H1 (cell line): Measurements from ENCODE around the gene USP37. TPM values are rescaled to one million over a fixed set of nuclear protein-coding genes. Genes with fewer than 3 reads are reported as not detected.

Experiments used
- CTCF ChIA-PET: fragments of 300-600 bp; sonication (Branson Sonifier 250); formaldehyde crosslinking; loops from one replicate; lab custom pipeline; 2021; ENCODE audit not compliant: partially characterized antibody; lab: Charles Lee
- POLR2A ChIA-PET: fragments of 300-600 bp; sonication (Branson Sonifier 250); formaldehyde crosslinking; loops from one replicate; lab custom pipeline; 2021; ENCODE audit warnings: inconsistent platforms; ENCODE audit not compliant: partially characterized antibody; lab: Charles Lee
- DNase-seq, 2 experiments: peaks; one replicate each; pipeline versions ENCODE4 v3.0.0 to v3.0.0-alpha.2; 2010 to 2022; ENCODE audit warnings: low spot score in 2 of 2, low read depth in 1 of 2, mixed read lengths in 1 of 2
- FAIRE-seq: peaks from 2 replicates; lab custom pipeline; 2011; peaks lifted over from hg19 to GRCh38; lab: Jason Lieb, UNC
- H2AFZ ChIP-seq: 2 replicates; pipeline ENCODE4 v1.8.1; 2012; ENCODE audit warnings: low read length, inconsistent platforms
- H2AK5ac ChIP-seq: 2 replicates; pipeline ENCODE4 v1.6.1; 2013; ENCODE audit warnings: low read depth, low read length
- H2BK120ac ChIP-seq: replicated peaks from 2 replicates; pipeline ENCODE3; 2013; ENCODE audit warnings: low read depth, low read length, inconsistent platforms
- H2BK12ac ChIP-seq: 2 replicates; pipeline ENCODE4 v1.6.1; 2013; ENCODE audit warnings: low read depth, low read length
- H2BK15ac ChIP-seq: 2 replicates; pipeline ENCODE4 v1.6.1; 2013; ENCODE audit warnings: low read length
- H2BK20ac ChIP-seq: 2 replicates; pipeline ENCODE4 v1.6.1; 2013; ENCODE audit warnings: low read length
- H2BK5ac ChIP-seq: 2 replicates; pipeline ENCODE4 v1.6.1; 2013; ENCODE audit warnings: low read depth, low read length
- H3K14ac ChIP-seq: 2 replicates; pipeline ENCODE4 v1.6.1; 2013; ENCODE audit warnings: inconsistent platforms; ENCODE audit not compliant: insufficient read length
- H3K18ac ChIP-seq: 2 replicates; pipeline ENCODE4 v1.6.1; 2013; ENCODE audit warnings: low read length; ENCODE audit errors: extremely low read depth
- H3K23ac ChIP-seq: 2 replicates; pipeline ENCODE4 v1.6.1; 2013; ENCODE audit warnings: inconsistent platforms; ENCODE audit not compliant: insufficient read length
- H3K23me2 ChIP-seq: 2 replicates; pipeline ENCODE4 v1.6.1; 2013; ENCODE audit warnings: low read depth, low read length
- H3K27ac ChIP-seq: 2 replicates; pipeline ENCODE4 v1.6.1; 2011; ENCODE audit warnings: low read depth, low read length, inconsistent platforms
- H3K27me3 ChIP-seq, 4 experiments: replicated peaks in 1 of 4; 1 replicate in 1 of 4; 2 replicates in 3 of 4; pipeline versions ENCODE4 v1.6.1 to v1.8.1; 2011 to 2013; ENCODE audit warnings: low read length in 3 of 4, mild to moderate bottlenecking in 3 of 4, inconsistent platforms in 2 of 4, mixed read lengths in 2 of 4, moderate library complexity in 1 of 4; ENCODE audit not compliant: control insufficient read depth in 3 of 4, insufficient read depth in 3 of 4; ENCODE audit errors: extremely low read depth in 1 of 4
- H3K36me3 ChIP-seq, 4 experiments: 2 replicates each; pipeline versions ENCODE4 v1.6.1 to v1.8.1; 2011 to 2013; ENCODE audit warnings: mild to moderate bottlenecking in 4 of 4, low read length in 3 of 4, moderate library complexity in 2 of 4, control low read depth in 1 of 4, inconsistent platforms in 1 of 4; ENCODE audit not compliant: insufficient read depth in 4 of 4, control insufficient read depth in 2 of 4
- H3K4ac ChIP-seq: replicated peaks from 2 replicates; pipeline ENCODE3; 2013; ENCODE audit warnings: low read length, low read depth, mixed read lengths, inconsistent platforms; ENCODE audit not compliant: insufficient read length
- H3K4me1 ChIP-seq, 4 experiments: replicated peaks in 1 of 4; 1 replicate in 1 of 4; 2 replicates in 3 of 4; pipeline versions ENCODE4 v1.6.1 to v1.8.1; 2011 to 2013; ENCODE audit warnings: low read length in 3 of 4, inconsistent platforms in 2 of 4, mixed read lengths in 1 of 4; ENCODE audit not compliant: insufficient read depth in 4 of 4, control insufficient read depth in 3 of 4
- H3K4me2 ChIP-seq, 2 experiments: 2 replicates each; pipeline versions ENCODE4 v1.6.1 to v1.8.1; 2011 to 2013; ENCODE audit warnings: low read depth in 2 of 2, low read length in 2 of 2, control low read depth in 1 of 2, inconsistent platforms in 1 of 2, mild to moderate bottlenecking in 1 of 2; ENCODE audit not compliant: insufficient read depth in 1 of 2
- H3K4me3 ChIP-seq, 4 experiments: fragments of 200-600, 300-600 bp in 1 of 4; sonication (generic), shearing (Covaris generic), sonication (Bioruptor Twin) in 1 of 4; 2 replicates each; pipeline versions ENCODE4 v1.5.1 to v1.8.1; 2011 to 2016; ENCODE audit warnings: low read length in 4 of 4, low read depth in 3 of 4, control low read depth in 2 of 4, inconsistent platforms in 2 of 4, mild to moderate bottlenecking in 2 of 4, mixed read lengths in 1 of 4, moderate library complexity in 1 of 4; ENCODE audit not compliant: insufficient read depth in 2 of 4; ENCODE audit errors: extremely low read depth in 1 of 4
- H3K56ac ChIP-seq: replicated peaks from 2 replicates; pipeline ENCODE3; 2013; ENCODE audit warnings: low read depth, mild to moderate bottlenecking, mixed read lengths, low read length, inconsistent platforms; ENCODE audit not compliant: insufficient read length
- H3K79me1 ChIP-seq: 2 replicates; pipeline ENCODE4 v1.6.1; 2013; ENCODE audit warnings: low read depth, low read length, control low read depth
- H3K79me2 ChIP-seq, 2 experiments: 2 replicates each; pipeline versions ENCODE4 v1.6.1 to v1.8.1; 2012 to 2013; ENCODE audit warnings: low read length in 2 of 2, mild to moderate bottlenecking in 2 of 2, inconsistent platforms in 1 of 2; ENCODE audit not compliant: insufficient read depth in 2 of 2, control insufficient read depth in 1 of 2
- H3K9ac ChIP-seq, 4 experiments: replicated peaks in 1 of 4; 1 replicate in 1 of 4; 2 replicates in 3 of 4; pipeline versions ENCODE4 v1.6.1 to v1.8.1; 2011 to 2013; ENCODE audit warnings: low read depth in 3 of 4, low read length in 3 of 4, control low read depth in 2 of 4, mild to moderate bottlenecking in 2 of 4, moderate library complexity in 2 of 4, inconsistent platforms in 1 of 4; ENCODE audit errors: extremely low read depth in 1 of 4
- H3K9me3 ChIP-seq, 2 experiments: 2 replicates each; pipeline versions ENCODE4 v1.6.1 to v1.8.1; 2012 to 2013; ENCODE audit warnings: mild to moderate bottlenecking in 2 of 2, moderate library complexity in 2 of 2, control low read depth in 1 of 2, inconsistent platforms in 1 of 2, low read depth in 1 of 2, low read length in 1 of 2, mixed read lengths in 1 of 2; ENCODE audit not compliant: insufficient read depth in 2 of 2
- H4K20me1 ChIP-seq, 2 experiments: replicated peaks in 1 of 2; 2 replicates each; pipeline versions ENCODE3 to v1.8.1; 2011 to 2013; ENCODE audit warnings: inconsistent platforms in 2 of 2, low read length in 2 of 2, mild to moderate bottlenecking in 1 of 2; ENCODE audit not compliant: insufficient read depth in 2 of 2, control insufficient read depth in 1 of 2
- H4K5ac ChIP-seq: 2 replicates; pipeline ENCODE4 v1.6.1; 2013; ENCODE audit warnings: low read length, low read depth, mixed read lengths, inconsistent platforms; ENCODE audit not compliant: insufficient read length
- H4K8ac ChIP-seq: 2 replicates; pipeline ENCODE4 v1.8.0; 2013; ENCODE audit warnings: mild to moderate bottlenecking, moderate library complexity, low read length, inconsistent platforms; ENCODE audit not compliant: insufficient read depth; ENCODE audit errors: extremely low read depth
- H4K91ac ChIP-seq: replicated peaks from 2 replicates; pipeline ENCODE3; 2013; ENCODE audit warnings: low read length, mixed read lengths, inconsistent platforms; ENCODE audit not compliant: insufficient read length
- BCL11A ChIP-seq, 2 experiments: IDR thresholded peaks; one replicate each; pipeline ENCODE4 v1.6.1; 2011; ENCODE audit warnings: low read depth in 2 of 2, low read length in 2 of 2, mild to moderate bottlenecking in 2 of 2
- KDM1A ChIP-seq: fragments of 200-600, 300-600 bp; sonication (generic); IDR thresholded peaks from 2 replicates; pipeline ENCODE4 v1.7.1; 2016; ENCODE audit warnings: mild to moderate bottlenecking, low read length, borderline replicate concordance
- WGBS, 2 experiments: shearing (Covaris generic) in 1 of 2; methylation state at CpG; one replicate each; pipeline versions ENCODE4 v1.1.6 to v1.1.7; 2013 to 2015; ENCODE audit warnings: low lambda C conversion rate in 2 of 2, mixed read lengths in 2 of 2, inconsistent platforms in 1 of 2, low coverage in 1 of 2, missing lambda C conversion rate in 1 of 2; ENCODE audit not compliant: insufficient replicate concordance in 2 of 2, insufficient coverage in 1 of 2, insufficient read length in 1 of 2; ENCODE audit errors: extremely low coverage in 1 of 2, missing lambda C conversion rate in 1 of 2; 5-methylcytosine and 5-hydroxymethylcytosine counted together
- polyA plus RNA-seq, 7 experiments: library from polyadenylated mRNA; depleted of rRNA in 3 of 7; stranded (reverse) in 5 of 7; unstranded in 2 of 7; fragments of >200 nt in 5 of 7; fragments of 200-250 nt in 2 of 7; gene quantifications; 1 replicate in 5 of 7; 2 replicates in 1 of 7; 4 replicates in 1 of 7; pipeline versions ENCODE4 v1.2.1 to v1.2.3, GENCODE V29; 2011 to 2013; ENCODE audit warnings: missing spikeins in 2 of 7, mixed read lengths in 2 of 7
- total RNA-seq: library from RNA; stranded (reverse); fragmentation: NEBNext Ultra II Directional; extraction: Animal tissue kit (Norgen Biotek cat#: 25700); gene quantifications from 2 replicates; pipeline ENCODE4 v1.2.1, GENCODE V29; 2021

USP37 gene
- total and polyA plus RNA-seq, 2 of the 8 experiments (the other 6 are each of a cell fraction or from before 2014, with no cell fraction given), result 3.8 to 29.1 TPM

DNA sequence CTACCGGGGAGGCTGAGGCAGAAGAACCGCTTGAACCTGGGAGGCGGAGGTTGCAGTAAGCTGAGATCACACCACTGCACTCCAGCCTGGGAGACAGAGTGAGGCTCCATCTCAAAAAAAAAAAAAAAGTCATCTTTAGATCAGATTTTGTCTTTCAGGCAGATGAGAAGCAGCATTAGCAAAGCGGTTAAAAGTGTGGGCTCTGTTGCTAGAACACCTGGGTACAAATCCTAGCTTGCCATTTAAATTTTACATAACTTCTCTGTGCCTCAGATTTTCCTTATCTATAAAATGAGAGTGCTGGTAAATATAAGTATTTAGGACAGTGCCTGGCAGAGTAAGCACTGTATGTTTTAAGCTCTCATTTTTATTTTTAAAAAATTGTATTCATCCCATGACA, 8.7 kb upstream of the USP37 start:
- Histone ChIP-seq H3K4ac (no peak overlapping the region), H2BK20ac (no peak overlapping the region), H3K4me3 (no peak overlapping the region), H3K23me2 (no peaks in the 10 kb centered on the region), H2BK5ac (no peak overlapping the region), H3K56ac (no peak overlapping the region), H2BK15ac (no peak overlapping the region), H4K20me1 (peaks cover 12 to 24% of the 10 kb centered on the region in 2 experiments), H3K4me2 (no peak overlapping the region), H2BK12ac (no peak overlapping the region), H3K9me3 (no peaks in the 10 kb centered on the region), H3K79me1 (peaks cover 6% of the 10 kb centered on the region; the same call in 1 of the 2 replicates), H3K27me3 (no peaks in the 10 kb centered on the region), H3K4me1 (peaks cover 3 to 8% (median 7%) of the 10 kb centered on the region in 4 experiments; a peak in 4 of 7 replicates), H3K79me2 (peaks cover 8 to 95% of the 10 kb centered on the region in 2 experiments), H3K14ac (no peak overlapping the region), H2BK120ac (no peak overlapping the region), H3K23ac (no peak overlapping the region), H4K91ac (no peak overlapping the region), H3K18ac (no peak overlapping the region), H2AK5ac (no peak overlapping the region), H3K36me3 (peaks cover 0 to 41% (median 14%) of the 10 kb centered on the region in 4 experiments; a peak in 6 of 8 replicates), H4K8ac (no peak overlapping the region), H3K9ac (no peak overlapping the region), H4K5ac (no peak overlapping the region), H3K27ac (no peak overlapping the region), H2AFZ (no peak overlapping the region)
- FAIRE-seq (no peak), DNase-seq (no peak)
- ChIA-PET POLR2A (interaction anchor here (0.7 to 4.0 kb wide), 10 partner anchors 9 to 95 kb away, joined by 3 to 20 read pairs (median 4); partner anchors contain the start of genes RNF25, STK36 and USP37), CTCF (interaction anchor here (1.2 to 1.4 kb wide), 2 partner anchors 68 to 81 kb away, joined by 3 to 4 read pairs; no protein-coding TSS in a partner anchor)
- TF ChIP-seq KDM1A (no peak), BCL11A (IDR thresholded peaks at IDR 0.05; ENCODE audit: low read depth in 2 of 2, low read length in 2 of 2) (no peak)
- WGBS, 2 experiments, result 87% methylated on average over 4 of the region's 4 CpGs; no CpG with 5 or more reads in 1 of the 2 experiments
